ENCODE results near the gene CLEC18B.
"Not testable (repeated sequence)": the region's sequence is repeated elsewhere in the genome, so short reads cannot be mapped to it uniquely, and the experiment has no call there.

Gene CLEC18B

DNA sequence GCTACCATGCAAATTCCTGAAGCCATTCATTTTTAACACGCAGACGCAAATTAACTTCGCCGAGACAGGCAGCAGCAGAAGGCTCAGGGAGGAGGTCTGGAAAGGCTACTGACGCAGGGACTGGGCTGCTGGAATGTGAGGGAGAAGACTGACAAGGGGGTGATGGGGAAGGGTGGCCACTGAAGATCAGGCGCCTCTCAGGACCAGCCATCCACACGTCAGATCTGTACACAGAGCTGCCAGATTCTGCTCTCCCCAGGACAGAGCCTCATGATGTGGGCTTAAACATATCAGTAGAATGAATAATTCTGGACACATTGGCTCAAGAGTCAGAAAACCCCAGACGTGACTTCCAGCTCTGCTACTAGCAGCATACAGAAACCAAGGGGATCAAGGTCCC, 25.6 kb upstream of the CLEC18B start:
- Histone ChIP-seq H3K27me3 (ENCODE audit: control insufficient read depth in 1 of 2, insufficient read depth in 2 of 2, low read length in 2 of 2) (no peaks in the 10 kb centered on the region), H3K4me3 (ENCODE audit: low read depth in 1 of 2, low read length in 2 of 2) (no peak overlapping the region), H3K9ac (ENCODE audit: low read depth in 1 of 2, low read length in 2 of 2) (no peak overlapping the region), H3K27ac (ENCODE audit: low read depth, low read length) (no peak overlapping the region), H3K9me3 (ENCODE audit: control insufficient read depth in 1 of 2, low read length in 2 of 2) (no peaks in the 10 kb centered on the region), H3K4me1 (ENCODE audit: control insufficient read depth in 1 of 2, insufficient read depth in 2 of 2, low read length in 2 of 2) (peaks cover 25 to 26% of the 10 kb centered on the region in 2 donors), H3K36me3 (ENCODE audit: control insufficient read depth in 1 of 2, insufficient read depth in 2 of 2, low read length in 2 of 2) (peaks cover 1 to 20% of the 10 kb centered on the region in 2 donors)

GRCh38 chr16:74443624-74444346, 22.5 kb upstream of the CLEC18B start:
- not testable (repeated sequence) for H3K36me3 ChIP-seq (ENCODE audit: control insufficient read depth in 1 of 2, insufficient read depth in 2 of 2, low read length in 2 of 2); H3K27ac ChIP-seq (ENCODE audit: low read depth, low read length); H3K4me3 ChIP-seq (ENCODE audit: low read depth in 1 of 2, low read length in 2 of 2); H3K9me3 ChIP-seq (ENCODE audit: control insufficient read depth in 1 of 2, low read length in 2 of 2); H3K27me3 ChIP-seq (ENCODE audit: control insufficient read depth in 1 of 2, insufficient read depth in 2 of 2, low read length in 2 of 2); H3K9ac ChIP-seq (ENCODE audit: low read depth in 1 of 2, low read length in 2 of 2)
- peaks cover 10 to 12% of the 10 kb centered on the region in 2 donors for H3K4me1 ChIP-seq (ENCODE audit: control insufficient read depth in 1 of 2, insufficient read depth in 2 of 2, low read length in 2 of 2)

DNA sequence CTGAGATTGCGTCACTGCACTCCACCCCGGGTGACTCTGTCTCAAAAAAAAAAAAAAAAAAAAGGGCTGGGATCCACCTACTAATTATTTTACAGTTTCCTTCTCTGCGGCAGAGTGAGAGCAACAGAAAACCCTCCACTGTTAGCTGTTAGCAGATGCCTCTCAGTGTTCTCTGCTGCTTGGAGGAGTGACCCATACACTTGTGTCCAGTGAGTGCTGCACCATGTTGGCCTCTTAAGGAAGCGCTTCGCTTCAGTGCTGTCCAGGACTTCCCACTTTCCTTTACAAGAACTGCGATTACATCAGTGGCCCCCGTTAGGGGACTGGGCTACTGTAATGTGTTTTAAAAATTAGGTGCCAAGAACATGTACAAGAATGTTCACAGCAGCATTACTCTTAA, 18.4 kb upstream of the CLEC18B start:
- no peak overlapping the region for H3K4me3 ChIP-seq (ENCODE audit: low read depth in 1 of 2, low read length in 2 of 2)
- no peak overlapping the region for H3K27ac ChIP-seq (ENCODE audit: low read depth, low read length)
- no peaks in the 10 kb centered on the region for H3K9me3 ChIP-seq (ENCODE audit: control insufficient read depth in 1 of 2, low read length in 2 of 2)
- H3K9ac ChIP-seq (ENCODE audit: low read depth in 1 of 2, low read length in 2 of 2), result no peak overlapping the region
- H3K27me3 ChIP-seq (ENCODE audit: control insufficient read depth in 1 of 2, insufficient read depth in 2 of 2, low read length in 2 of 2), result no peaks in the 10 kb centered on the region
- H3K4me1 ChIP-seq (ENCODE audit: control insufficient read depth in 1 of 2, insufficient read depth in 2 of 2, low read length in 2 of 2), result no peaks in the 10 kb centered on the region
- H3K36me3 ChIP-seq (ENCODE audit: control insufficient read depth in 1 of 2, insufficient read depth in 2 of 2, low read length in 2 of 2), result no peaks in the 10 kb centered on the region

DNA sequence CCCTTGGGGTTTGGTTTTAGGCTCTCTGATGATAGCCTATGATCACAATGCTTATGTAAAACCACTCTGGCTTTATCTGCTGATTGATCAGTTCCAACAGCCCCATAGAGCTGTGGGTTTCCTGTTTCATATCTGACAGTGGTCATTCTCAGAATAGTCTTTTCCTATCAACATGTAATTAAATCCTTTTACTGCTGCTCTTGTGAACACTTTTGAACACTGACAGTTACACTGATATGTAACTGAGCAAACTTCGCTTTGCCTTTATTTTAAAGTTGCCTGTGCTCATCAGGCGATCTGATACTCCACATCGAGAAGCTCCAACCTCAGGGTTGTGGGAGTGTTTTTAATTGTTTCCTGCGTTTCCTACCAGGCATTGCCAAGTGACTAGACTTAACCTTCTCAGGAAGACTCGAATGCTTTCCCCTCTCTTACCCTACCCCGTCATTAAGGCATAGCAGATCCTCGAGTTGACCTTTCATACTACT, 17.3 kb upstream of the CLEC18B start:
- H3K9ac ChIP-seq (ENCODE audit: low read depth in 1 of 2, low read length in 2 of 2), result no peak overlapping the region
- H3K4me3 ChIP-seq (ENCODE audit: low read depth in 1 of 2, low read length in 2 of 2), result no peak overlapping the region
- H3K27me3 ChIP-seq (ENCODE audit: control insufficient read depth in 1 of 2, insufficient read depth in 2 of 2, low read length in 2 of 2), result no peaks in the 10 kb centered on the region
- H3K4me1 ChIP-seq (ENCODE audit: control insufficient read depth in 1 of 2, insufficient read depth in 2 of 2, low read length in 2 of 2), result no peaks in the 10 kb centered on the region
- no peaks in the 10 kb centered on the region for H3K9me3 ChIP-seq (ENCODE audit: control insufficient read depth in 1 of 2, low read length in 2 of 2)
- H3K27ac ChIP-seq (ENCODE audit: low read depth, low read length), result no peak overlapping the region
- H3K36me3 ChIP-seq (ENCODE audit: control insufficient read depth in 1 of 2, insufficient read depth in 2 of 2, low read length in 2 of 2), result no peaks in the 10 kb centered on the region

DNA sequence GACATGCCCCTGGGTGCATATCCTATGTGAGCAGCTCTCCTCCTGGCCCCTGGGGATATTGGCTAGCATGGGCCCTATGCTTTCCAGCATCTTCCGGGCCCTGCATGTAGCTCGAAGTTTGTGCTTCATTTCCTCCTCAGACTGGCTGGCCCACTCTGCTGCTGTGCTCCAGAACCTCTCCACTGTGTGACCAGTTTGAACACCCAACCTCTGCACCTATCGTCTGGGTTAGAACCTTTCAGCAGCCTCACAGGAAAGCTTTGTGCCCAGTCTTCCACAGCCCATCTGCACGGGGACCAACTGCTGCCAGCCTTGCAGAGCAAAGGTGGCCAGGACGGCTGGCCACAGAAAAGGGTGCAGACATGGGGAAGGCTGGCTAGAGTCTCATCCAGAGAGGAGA, 10.2 kb upstream of the CLEC18B start:
- Histone ChIP-seq H3K4me1 (ENCODE audit: control insufficient read depth in 1 of 2, insufficient read depth in 2 of 2, low read length in 2 of 2) (no peaks in the 10 kb centered on the region), H3K9me3 (ENCODE audit: control insufficient read depth in 1 of 2, low read length in 2 of 2) (no peaks in the 10 kb centered on the region), H3K27ac (ENCODE audit: low read depth, low read length) (no peak overlapping the region), H3K4me3 (ENCODE audit: low read depth in 1 of 2, low read length in 2 of 2) (no peak overlapping the region), H3K9ac (ENCODE audit: low read depth in 1 of 2, low read length in 2 of 2) (no peak overlapping the region), H3K36me3 (ENCODE audit: control insufficient read depth in 1 of 2, insufficient read depth in 2 of 2, low read length in 2 of 2) (no peaks in the 10 kb centered on the region), H3K27me3 (ENCODE audit: control insufficient read depth in 1 of 2, insufficient read depth in 2 of 2, low read length in 2 of 2) (no peaks in the 10 kb centered on the region)

DNA sequence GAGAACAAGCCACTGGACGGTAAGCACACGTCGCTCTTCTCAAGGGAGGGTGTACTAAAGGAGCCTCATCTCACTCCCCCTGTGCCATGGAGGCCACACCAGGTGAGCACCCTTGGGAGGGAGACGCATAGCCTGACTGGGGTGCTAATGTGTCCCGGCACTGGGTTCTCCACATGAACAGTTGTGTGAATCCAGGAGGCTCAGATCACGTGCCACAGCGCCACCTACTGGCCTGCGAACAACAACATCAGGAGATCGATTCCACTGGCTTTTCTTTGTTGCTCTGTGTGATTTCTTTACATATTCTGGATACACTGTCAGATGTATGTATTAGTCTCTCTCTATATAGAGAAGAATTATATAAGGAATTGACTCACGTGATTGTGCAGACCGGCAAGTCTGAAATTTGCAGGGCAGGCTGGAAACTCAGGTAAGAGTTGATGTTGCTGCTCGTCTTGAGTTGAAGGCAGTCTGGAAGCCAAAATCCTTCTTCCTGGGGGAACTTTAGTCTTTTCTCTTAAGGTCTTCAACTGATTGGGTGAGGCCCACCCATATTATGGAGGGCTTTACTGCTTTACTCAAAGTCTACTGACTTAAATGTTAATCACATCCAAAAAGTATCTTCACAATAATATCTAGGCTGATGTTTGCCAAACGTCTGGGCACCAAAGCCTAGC, 8.9 kb upstream of the CLEC18B start:
- H3K9ac ChIP-seq (ENCODE audit: low read depth in 1 of 2, low read length in 2 of 2); H3K27me3 ChIP-seq (ENCODE audit: control insufficient read depth in 1 of 2, insufficient read depth in 2 of 2, low read length in 2 of 2); H3K4me1 ChIP-seq (ENCODE audit: control insufficient read depth in 1 of 2, insufficient read depth in 2 of 2, low read length in 2 of 2); H3K9me3 ChIP-seq (ENCODE audit: control insufficient read depth in 1 of 2, low read length in 2 of 2); H3K4me3 ChIP-seq (ENCODE audit: low read depth in 1 of 2, low read length in 2 of 2); H3K27ac ChIP-seq (ENCODE audit: low read depth, low read length); H3K36me3 ChIP-seq (ENCODE audit: control insufficient read depth in 1 of 2, insufficient read depth in 2 of 2, low read length in 2 of 2): not testable (repeated sequence)

DNA sequence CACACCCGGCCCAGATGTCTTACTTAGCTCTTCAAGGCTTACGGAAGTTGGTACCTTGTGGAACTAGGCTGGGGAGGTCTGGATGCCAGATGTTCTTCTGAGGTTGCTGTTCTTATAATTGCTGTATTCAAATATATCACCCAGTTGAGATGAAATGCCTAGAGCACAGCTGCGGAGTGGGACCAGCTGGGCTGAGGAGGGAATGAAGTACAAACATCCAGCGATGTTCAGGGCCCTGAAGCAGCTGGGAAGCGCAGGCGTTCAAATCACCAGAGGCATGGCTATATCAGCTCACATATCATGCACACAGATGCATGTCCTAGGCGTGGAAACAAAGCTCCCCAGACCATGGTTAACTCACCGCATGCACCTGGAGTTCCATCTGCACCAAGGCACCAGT, 7.2 kb upstream of the CLEC18B start:
- not testable (repeated sequence) for H3K9me3 ChIP-seq (ENCODE audit: control insufficient read depth in 1 of 2, low read length in 2 of 2); H3K27ac ChIP-seq (ENCODE audit: low read depth, low read length); H3K36me3 ChIP-seq (ENCODE audit: control insufficient read depth in 1 of 2, insufficient read depth in 2 of 2, low read length in 2 of 2); H3K27me3 ChIP-seq (ENCODE audit: control insufficient read depth in 1 of 2, insufficient read depth in 2 of 2, low read length in 2 of 2); H3K4me3 ChIP-seq (ENCODE audit: low read depth in 1 of 2, low read length in 2 of 2); H3K9ac ChIP-seq (ENCODE audit: low read depth in 1 of 2, low read length in 2 of 2); H3K4me1 ChIP-seq (ENCODE audit: control insufficient read depth in 1 of 2, insufficient read depth in 2 of 2, low read length in 2 of 2)

DNA sequence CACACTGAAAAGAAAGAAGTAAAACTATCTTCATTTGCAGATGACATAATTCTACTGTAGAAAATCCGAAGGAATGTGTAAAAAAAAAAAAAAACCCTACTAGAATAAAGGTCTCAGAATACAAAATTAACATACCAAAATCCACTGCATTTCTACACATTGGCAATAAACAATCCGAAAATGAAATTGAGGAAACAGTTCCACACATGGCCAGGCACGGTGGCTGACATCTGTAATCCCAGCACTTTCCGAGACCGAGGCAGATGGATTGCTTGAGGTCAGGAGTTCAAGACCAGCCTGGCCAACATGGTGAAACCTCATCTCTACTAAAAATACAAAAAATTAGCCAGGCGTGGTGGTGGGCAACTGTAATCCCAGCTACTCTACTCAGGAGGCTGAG, 4.5 kb upstream of the CLEC18B start:
- H3K9ac ChIP-seq (ENCODE audit: low read depth in 1 of 2, low read length in 2 of 2); H3K4me1 ChIP-seq (ENCODE audit: control insufficient read depth in 1 of 2, insufficient read depth in 2 of 2, low read length in 2 of 2); H3K9me3 ChIP-seq (ENCODE audit: control insufficient read depth in 1 of 2, low read length in 2 of 2); H3K27me3 ChIP-seq (ENCODE audit: control insufficient read depth in 1 of 2, insufficient read depth in 2 of 2, low read length in 2 of 2); H3K36me3 ChIP-seq (ENCODE audit: control insufficient read depth in 1 of 2, insufficient read depth in 2 of 2, low read length in 2 of 2); H3K4me3 ChIP-seq (ENCODE audit: low read depth in 1 of 2, low read length in 2 of 2); H3K27ac ChIP-seq (ENCODE audit: low read depth, low read length): not testable (repeated sequence)

DNA sequence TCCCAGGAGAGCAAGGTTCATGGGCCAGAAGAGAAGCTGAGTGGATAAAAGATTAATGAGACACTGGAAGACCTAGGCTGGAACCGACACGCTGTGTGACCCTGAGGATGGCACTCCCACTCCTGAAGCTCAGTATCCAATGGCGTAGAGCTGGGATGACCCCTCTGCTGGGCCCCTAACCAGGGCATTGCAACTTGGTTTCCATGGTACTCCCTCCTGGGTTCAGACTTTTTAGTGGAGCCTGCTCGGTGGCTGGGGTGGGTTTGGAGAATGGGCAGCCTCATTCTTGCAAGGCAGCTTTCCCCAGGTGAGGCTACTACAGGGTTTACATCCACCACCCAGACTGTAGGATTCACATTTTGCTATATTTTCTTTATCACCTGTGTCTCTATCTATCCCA, 2.4 kb upstream of the CLEC18B start:
- H3K4me1 ChIP-seq (ENCODE audit: control insufficient read depth in 1 of 2, insufficient read depth in 2 of 2, low read length in 2 of 2); H3K27me3 ChIP-seq (ENCODE audit: control insufficient read depth in 1 of 2, insufficient read depth in 2 of 2, low read length in 2 of 2); H3K9ac ChIP-seq (ENCODE audit: low read depth in 1 of 2, low read length in 2 of 2); H3K4me3 ChIP-seq (ENCODE audit: low read depth in 1 of 2, low read length in 2 of 2); H3K36me3 ChIP-seq (ENCODE audit: control insufficient read depth in 1 of 2, insufficient read depth in 2 of 2, low read length in 2 of 2); H3K9me3 ChIP-seq (ENCODE audit: control insufficient read depth in 1 of 2, low read length in 2 of 2); H3K27ac ChIP-seq (ENCODE audit: low read depth, low read length): not testable (repeated sequence)

DNA sequence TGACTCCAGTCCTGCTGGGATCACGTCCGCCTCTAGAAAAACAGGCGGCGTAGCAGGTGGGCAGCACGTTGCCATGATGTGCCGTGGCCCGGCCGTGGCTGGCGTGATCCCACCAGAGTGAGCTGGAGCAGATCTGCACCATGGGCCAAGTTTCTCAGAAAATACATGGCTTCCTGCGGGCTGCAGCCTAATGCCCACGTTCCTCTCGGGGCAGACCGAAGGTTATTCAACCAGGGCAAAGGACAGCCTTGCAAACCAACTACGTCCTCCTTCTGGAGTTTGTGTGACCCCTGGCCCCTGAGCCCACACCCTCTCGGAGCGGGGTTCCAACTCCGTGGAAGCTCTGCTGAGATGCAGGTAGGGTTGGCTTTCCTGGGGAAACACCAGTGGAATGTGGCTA, 808 bp upstream of the CLEC18B start:
- not testable (repeated sequence) for H3K27ac ChIP-seq (ENCODE audit: low read depth, low read length); H3K9me3 ChIP-seq (ENCODE audit: control insufficient read depth in 1 of 2, low read length in 2 of 2); H3K36me3 ChIP-seq (ENCODE audit: control insufficient read depth in 1 of 2, insufficient read depth in 2 of 2, low read length in 2 of 2); H3K4me3 ChIP-seq (ENCODE audit: low read depth in 1 of 2, low read length in 2 of 2); H3K9ac ChIP-seq (ENCODE audit: low read depth in 1 of 2, low read length in 2 of 2); H3K4me1 ChIP-seq (ENCODE audit: control insufficient read depth in 1 of 2, insufficient read depth in 2 of 2, low read length in 2 of 2); H3K27me3 ChIP-seq (ENCODE audit: control insufficient read depth in 1 of 2, insufficient read depth in 2 of 2, low read length in 2 of 2)
